Aorta (tissue), 5 donors: ENCODE results near the gene FSTL5. TPM values are rescaled to one million over a fixed set of nuclear protein-coding genes. Genes with fewer than 3 reads are reported as not detected.

Experiments
- ATAC-seq: fragments of 200-7000 bp; cut with Tn5 transposase; one replicate; pipeline ENCODE4 v1.9.1; 2022; ENCODE audit warnings: moderate library complexity; ENCODE audit not compliant: low FRiP score
- DNase-seq, 2 donors: peaks; one replicate each; pipeline ENCODE4 v3.0.0-alpha.2; 2020
- H3K27ac ChIP-seq, 2 donors: one replicate each; pipeline ENCODE4 v1.5.1; 2013; ENCODE audit warnings: low read length in 2 of 2, mild to moderate bottlenecking in 2 of 2, moderate library complexity in 2 of 2, control low read depth in 1 of 2, inconsistent platforms in 1 of 2, low read depth in 1 of 2
- H3K27me3 ChIP-seq, 2 donors: one replicate each; pipeline ENCODE4 v1.6.1; 2013; ENCODE audit warnings: control low read depth in 1 of 2, low read length in 1 of 2, mild to moderate bottlenecking in 1 of 2, moderate library complexity in 1 of 2; ENCODE audit not compliant: insufficient read depth in 2 of 2, control insufficient read depth in 1 of 2
- H3K36me3 ChIP-seq, 2 donors: one replicate each; pipeline ENCODE4 v1.6.1; 2013; ENCODE audit warnings: control low read depth in 1 of 2, low read length in 1 of 2, mild to moderate bottlenecking in 1 of 2; ENCODE audit not compliant: insufficient read depth in 2 of 2, control insufficient read depth in 1 of 2
- H3K4me1 ChIP-seq, 2 donors: one replicate each; pipeline ENCODE4 v1.6.1; 2013; ENCODE audit warnings: low read length in 2 of 2, control low read depth in 1 of 2, mild to moderate bottlenecking in 1 of 2, moderate library complexity in 1 of 2; ENCODE audit not compliant: insufficient read depth in 2 of 2, control insufficient read depth in 1 of 2
- H3K4me3 ChIP-seq, 2 donors: one replicate each; pipeline ENCODE4 v1.5.1; 2013; ENCODE audit warnings: low read length in 2 of 2, control low read depth in 1 of 2, mild to moderate bottlenecking in 1 of 2
- H3K9me3 ChIP-seq: one replicate; pipeline ENCODE4 v1.6.1; 2013; ENCODE audit warnings: mild to moderate bottlenecking, low read length; ENCODE audit not compliant: control insufficient read depth
- WGBS, 2 donors: extraction: QIAGEN DNeasy Blood & Tissue Kit; methylation state at CpG; one replicate each; pipeline ENCODE4 v1.1.7; 2013; 5-methylcytosine and 5-hydroxymethylcytosine counted together
- intact Hi-C, 2 donors: fragments of 100-400 bp; cut with DNase I; formaldehyde crosslinking; loops; one replicate each; pipeline versions ENCODE4 v1.14.2 to v1.15.0; 2022
- polyA plus RNA-seq, 2 donors: library from polyadenylated mRNA; stranded (reverse); fragments of 200-250 nt; gene quantifications; one replicate each; pipeline ENCODE4 v1.2.3, GENCODE V29; 2013
- total RNA-seq, 2 donors: library from RNA; stranded (reverse); fragmentation: NEBNext Ultra II Directional; extraction: Animal tissue kit (Norgen Biotek cat#: 25700); gene quantifications; one replicate each; pipeline ENCODE4 v1.2.1, GENCODE V29; 2021
- donor health status: healthy with polysubstance abuse.
- donor health status: Bipolar disorder and iron deficiency.
- donor health status: DM: no; HTN: no; CAD: no.
- donor health status: DM: no; HTN: no; CAD: no.
- donor health status: DM: yes; HTN: yes; CAD: no.

FSTL5 gene
- total and polyA plus RNA-seq, 4 donors: 0.45 TPM; not detected in 3

DNA sequence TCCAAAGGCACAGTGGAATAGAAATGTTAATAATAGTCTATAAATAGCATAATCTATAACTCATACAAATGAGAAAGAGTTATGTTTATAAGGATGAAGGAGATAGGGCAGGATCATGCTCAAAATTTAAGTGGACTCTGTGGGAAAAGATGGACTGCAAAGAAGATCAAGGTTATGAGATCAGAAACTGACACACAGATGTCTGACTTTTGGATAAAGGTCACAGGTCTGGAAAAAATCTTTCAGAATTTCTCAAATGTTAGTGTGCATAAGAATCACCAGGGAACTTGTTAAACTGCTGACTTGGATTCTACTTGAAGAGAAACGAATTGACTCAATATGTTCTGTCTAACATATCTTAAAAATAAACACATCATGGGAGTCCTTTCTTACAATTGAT lies 104.1 kb downstream of the FSTL5 start:
- Histone ChIP-seq H3K4me3 (no peak overlapping the region), H3K27me3 (no peaks in the 10 kb centered on the region), H3K36me3 (no peaks in the 10 kb centered on the region), H3K4me1 (no peaks in the 10 kb centered on the region), H3K27ac (no peak overlapping the region), H3K9me3 (no peaks in the 10 kb centered on the region)
- 32 to 38% methylated on average over 1 of the region's 1 CpG for WGBS, 2 donors
- ATAC-seq: no peak
- no peak for DNase-seq
- intact Hi-C loops: no loop called here

- WGBS, 2 donors: 9 to 10% methylated on average over 8 of the region's 8 CpGs
- no peaks in the 10 kb centered on the region for H3K4me1 ChIP-seq
- H3K27me3 ChIP-seq: no peaks in the 10 kb centered on the region
- H3K36me3 ChIP-seq: no peaks in the 10 kb centered on the region
- peak in 1 of 2 donors; percentile 19 for DNase-seq
- no peak overlapping the region for H3K4me3 ChIP-seq
- no peak overlapping the region for H3K27ac ChIP-seq
- intact Hi-C loops: no loop called here
- ATAC-seq: no peak
- H3K9me3 ChIP-seq: no peaks in the 10 kb centered on the region
These were observed 106.8 kb downstream of the FSTL5 start for GRCh38 chr4:162056990-162057389.

DNA sequence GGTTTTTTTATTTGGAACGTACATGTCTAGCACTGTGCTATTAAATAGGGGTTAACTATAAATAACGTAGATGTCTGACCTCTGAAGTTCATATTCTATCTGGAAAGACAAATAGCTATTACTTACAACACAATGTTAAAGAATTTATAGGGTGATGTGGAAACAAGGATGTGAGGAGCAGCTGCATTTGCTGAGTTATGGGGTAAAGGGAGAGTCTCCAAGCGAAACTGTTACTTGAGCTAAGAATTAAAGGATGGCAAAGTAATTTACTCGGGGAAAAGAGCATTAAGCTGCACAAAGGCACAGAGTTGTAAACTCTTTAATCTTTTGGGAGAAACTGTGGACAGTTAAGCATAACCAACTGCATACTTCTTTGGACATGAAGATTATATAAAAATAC lies 117.7 kb downstream of the FSTL5 start:
- Histone ChIP-seq H3K27ac (no peak overlapping the region), H3K27me3 (no peaks in the 10 kb centered on the region), H3K9me3 (no peaks in the 10 kb centered on the region), H3K4me3 (no peak overlapping the region), H3K4me1 (no peaks in the 10 kb centered on the region), H3K36me3 (no peaks in the 10 kb centered on the region)
- no peak for ATAC-seq
- intact Hi-C loops: no loop called here
- no peak for DNase-seq
- WGBS, 2 donors: 22 to 35% methylated on average over 4 of the region's 4 CpGs

- Histone ChIP-seq H3K27me3 (no peaks in the 10 kb centered on the region), H3K27ac (no peak overlapping the region), H3K9me3 (no peaks in the 10 kb centered on the region), H3K4me3 (no peak overlapping the region), H3K36me3 (no peaks in the 10 kb centered on the region), H3K4me1 (no peaks in the 10 kb centered on the region)
- ATAC-seq: no peak
- 34 to 41% methylated on average over 3 of the region's 3 CpGs for WGBS, 2 donors
- DNase-seq: no peak
- intact Hi-C loops: no loop called here
These were observed 125.7 kb downstream of the FSTL5 start for GRCh38 chr4:162038112-162038511.

GRCh38 chr4:162017863-162018262 lies 145.9 kb downstream of the FSTL5 start:
- no peaks in the 10 kb centered on the region for H3K4me1 ChIP-seq
- no peaks in the 10 kb centered on the region for H3K36me3 ChIP-seq
- 52 to 68% methylated on average over 2 of the region's 2 CpGs for WGBS, 2 donors
- DNase-seq: no peak
- ATAC-seq: no peak
- no peak overlapping the region for H3K27ac ChIP-seq
- H3K9me3 ChIP-seq: no peaks in the 10 kb centered on the region
- no peak overlapping the region for H3K4me3 ChIP-seq
- H3K27me3 ChIP-seq: no peaks in the 10 kb centered on the region
- intact Hi-C loops: no loop called here

GRCh38 chr4:162016991-162017390 lies 146.8 kb downstream of the FSTL5 start:
- no peak for ATAC-seq
- H3K27ac ChIP-seq: no peak overlapping the region
- WGBS, 2 donors: 90 to 94% methylated on average over 2 of the region's 2 CpGs
- H3K9me3 ChIP-seq: no peaks in the 10 kb centered on the region
- intact Hi-C loops: no loop called here
- H3K36me3 ChIP-seq: no peaks in the 10 kb centered on the region
- no peaks in the 10 kb centered on the region for H3K27me3 ChIP-seq
- H3K4me1 ChIP-seq: no peaks in the 10 kb centered on the region
- no peak for DNase-seq
- no peak overlapping the region for H3K4me3 ChIP-seq

DNA sequence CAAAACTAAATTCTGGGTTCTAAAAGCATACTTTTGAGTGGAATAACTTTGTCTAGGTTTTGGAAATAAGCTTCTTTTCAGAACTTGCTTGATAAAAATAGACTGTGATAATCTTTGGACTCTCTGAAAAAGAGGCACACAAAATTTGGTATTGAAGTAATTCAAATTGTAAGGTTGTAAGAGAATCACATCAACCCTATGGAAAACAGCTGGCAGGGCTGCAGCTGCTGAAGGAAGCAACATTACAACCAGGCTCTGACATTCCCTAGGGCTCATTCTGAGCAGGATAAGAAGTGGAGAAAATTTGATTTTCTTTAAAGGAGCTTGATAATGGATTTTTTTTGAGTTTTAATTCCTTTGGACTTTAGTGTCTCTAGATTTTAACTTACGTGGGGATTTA lies 147.6 kb downstream of the FSTL5 start:
- 0% methylated on average over 1 of the region's 1 CpG for WGBS, 2 donors
- no peaks in the 10 kb centered on the region for H3K36me3 ChIP-seq
- no peaks in the 10 kb centered on the region for H3K9me3 ChIP-seq
- no peak for DNase-seq
- intact Hi-C loops: no loop called here
- no peak overlapping the region for H3K4me3 ChIP-seq
- no peaks in the 10 kb centered on the region for H3K27me3 ChIP-seq
- H3K4me1 ChIP-seq: no peaks in the 10 kb centered on the region
- no peak overlapping the region for H3K27ac ChIP-seq
- no peak for ATAC-seq

DNA sequence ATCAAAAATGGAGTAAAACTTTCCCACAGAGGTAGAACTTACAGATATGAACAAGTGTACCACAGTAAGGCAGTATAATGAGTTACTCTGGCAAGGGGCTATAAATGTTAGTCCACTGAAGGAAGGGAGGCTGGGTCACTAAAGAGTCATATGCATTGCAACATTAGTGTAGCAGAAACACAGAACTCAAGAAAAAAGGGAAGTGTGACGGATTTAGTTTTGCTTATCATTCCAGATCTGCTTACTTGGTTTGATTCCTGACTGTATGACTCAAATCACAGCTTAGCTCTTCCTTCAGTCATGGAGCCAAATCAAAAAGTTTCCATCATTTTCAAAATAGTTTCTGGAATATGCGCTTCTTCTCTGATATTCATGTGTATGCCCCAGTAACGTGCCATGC lies 148.7 kb downstream of the FSTL5 start:
- Histone ChIP-seq H3K4me3 (no peak overlapping the region), H3K4me1 (no peaks in the 10 kb centered on the region), H3K27me3 (no peaks in the 10 kb centered on the region), H3K36me3 (no peaks in the 10 kb centered on the region), H3K9me3 (no peaks in the 10 kb centered on the region), H3K27ac (no peak overlapping the region)
- intact Hi-C loops: no loop called here
- 52 to 57% methylated on average over 3 of the region's 3 CpGs for WGBS, 2 donors
- ATAC-seq (no peak), DNase-seq (no peak)

- 49% methylated on average over 2 of the region's 2 CpGs for WGBS, 2 donors
These were observed 152.7 kb downstream of the FSTL5 start for GRCh38 chr4:162011089-162011488.

More at GRCh38 chr4:162011089-162011488, 152.7 kb downstream of the FSTL5 start:
- Histone ChIP-seq H3K36me3 (no peaks in the 10 kb centered on the region), H3K4me3 (no peak overlapping the region), H3K27ac (no peak overlapping the region), H3K9me3 (no peaks in the 10 kb centered on the region), H3K27me3 (no peaks in the 10 kb centered on the region), H3K4me1 (no peaks in the 10 kb centered on the region)
- intact Hi-C loops: no loop called here
- no peak for ATAC-seq
- no peak for DNase-seq
